Cardiac muscle cell (in vitro differentiated cells and primary cell): ENCODE results near the gene ADAMTS3. TPM values are rescaled to one million over a fixed set of nuclear protein-coding genes. Genes with fewer than 3 reads are reported as not detected.
A peak's percentile ranks its signal among the peaks of the same experiment; 100 is the strongest.

Source experiments
- DNase-seq, 2 donors: peaks; one replicate each; pipeline versions ENCODE4 v3.0.0 to v3.0.0-alpha.2; 2010 to 2017; ENCODE audit warnings: low read depth in 1 of 2, low spot score in 1 of 2
- H3K27ac ChIP-seq: fragments of 200-600 bp; sonication (generic); 2 replicates; pipeline ENCODE4 v1.5.1; 2016
- H3K27me3 ChIP-seq: fragments of 200-600 bp; sonication (generic); 2 replicates; pipeline ENCODE4 v1.6.0; 2016; ENCODE audit warnings: control low read depth
- H3K36me3 ChIP-seq: fragments of 200-600 bp; sonication (generic); 2 replicates; pipeline ENCODE4 v1.5.1; 2016; ENCODE audit warnings: control low read depth
- H3K4me1 ChIP-seq: fragments of 200-600 bp; sonication (generic); 2 replicates; pipeline ENCODE4 v1.8.1; 2017; ENCODE audit warnings: low read depth, mild to moderate bottlenecking, mixed run types
- H3K4me3 ChIP-seq: fragments of 200-600 bp; sonication (generic); 2 replicates; pipeline ENCODE4 v1.5.1; 2016; ENCODE audit warnings: mild to moderate bottlenecking
- H3K9me3 ChIP-seq: fragments of 200-600 bp; sonication (generic); 2 replicates; pipeline ENCODE4 v1.5.1; 2017; ENCODE audit warnings: low read depth, mild to moderate bottlenecking, control low read depth
- CTCF ChIP-seq: IDR thresholded peaks from 2 replicates; pipeline ENCODE4 v1.5.1; 2012; ENCODE audit warnings: low read depth, mild to moderate bottlenecking, low read length
- polyA plus RNA-seq: library from polyadenylated mRNA; unstranded; fragments of >200 nt; fragmentation: Nextera tagmentation; extraction: Ambion mirVana; gene quantifications from 2 replicates; pipeline ENCODE4 v1.2.1, GENCODE V29; 2016
- total RNA-seq: library from RNA; depleted of rRNA; stranded (reverse); fragments of >200 nt; gene quantifications from 2 replicates; pipeline ENCODE4 v1.2.3, GENCODE V29; 2016

ADAMTS3 gene
- total and polyA plus RNA-seq, 2 experiments from 2014 or later, result 1.2 to 14.7 TPM

DNA sequence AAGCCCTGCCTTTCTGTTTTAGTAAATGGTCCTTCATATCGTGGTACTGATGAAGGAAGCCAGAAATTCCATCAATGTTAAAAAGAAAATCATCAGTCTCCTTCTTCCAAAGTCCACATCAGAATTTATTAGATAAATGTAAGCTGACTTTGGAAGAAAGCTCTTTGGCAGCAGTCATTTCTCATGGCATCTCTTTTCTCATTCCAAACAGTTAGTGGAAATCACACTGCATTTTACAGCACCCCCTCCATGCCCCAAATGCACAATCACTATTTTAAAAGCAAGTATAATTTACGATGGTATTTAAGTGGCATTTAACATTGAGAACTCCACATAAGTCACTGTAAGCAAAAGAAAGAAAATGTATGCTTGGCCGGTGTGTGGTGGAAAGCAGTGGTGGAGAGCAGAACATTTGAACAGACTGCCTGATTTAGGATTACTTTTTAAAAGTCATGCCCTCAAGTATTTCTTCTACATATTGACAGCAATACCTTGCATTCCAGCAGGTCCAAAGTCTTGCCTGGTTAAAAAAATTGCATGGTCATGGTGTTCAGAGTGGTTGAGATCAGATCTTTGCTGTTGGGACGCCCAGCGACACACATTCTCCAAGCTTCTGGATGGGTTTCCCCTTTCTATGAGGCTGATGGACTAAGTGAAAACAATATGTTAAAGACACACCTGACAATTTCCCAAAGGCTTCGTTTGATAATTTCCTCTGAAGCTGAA lies 248.6 kb downstream of the ADAMTS3 start:
- no peak for TF ChIP-seq CTCF
- no peak overlapping the region for H3K27ac ChIP-seq
- H3K9me3 ChIP-seq, result no peaks in the 10 kb centered on the region
- no peak for DNase-seq
- H3K4me1 ChIP-seq, result peaks cover 8% of the 10 kb centered on the region
- H3K36me3 ChIP-seq, result no peaks in the 10 kb centered on the region
- no peak overlapping the region for H3K4me3 ChIP-seq
- H3K27me3 ChIP-seq, result no peaks in the 10 kb centered on the region

DNA sequence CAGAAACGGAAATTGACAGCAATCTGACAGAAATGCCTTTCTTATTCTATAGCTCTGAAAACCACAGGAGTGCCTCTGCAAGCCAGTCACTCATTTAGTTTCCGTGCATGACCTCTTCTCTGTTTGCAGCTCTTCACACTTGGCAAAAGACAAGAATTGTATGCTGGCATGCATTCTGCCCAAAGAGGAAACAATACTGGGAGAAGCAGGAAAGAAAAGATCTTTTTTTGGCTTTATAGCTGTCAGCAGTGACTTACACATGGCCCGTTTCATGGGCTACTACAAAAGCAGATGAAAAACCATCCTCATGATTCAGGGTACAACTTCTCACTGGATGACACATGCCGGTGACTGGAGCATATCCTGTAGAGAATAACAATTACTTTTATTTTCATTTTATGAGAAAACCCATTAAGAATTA lies 249.4 kb downstream of the ADAMTS3 start:
- peaks cover 3% of the 10 kb centered on the region for H3K4me1 ChIP-seq
- peak in 1 of 2 donors; percentile 15 for DNase-seq
- H3K36me3 ChIP-seq, result no peaks in the 10 kb centered on the region
- no peak overlapping the region for H3K27ac ChIP-seq
- TF ChIP-seq CTCF, result no peak
- no peaks in the 10 kb centered on the region for H3K27me3 ChIP-seq
- H3K9me3 ChIP-seq, result no peaks in the 10 kb centered on the region
- H3K4me3 ChIP-seq, result no peak overlapping the region

DNA sequence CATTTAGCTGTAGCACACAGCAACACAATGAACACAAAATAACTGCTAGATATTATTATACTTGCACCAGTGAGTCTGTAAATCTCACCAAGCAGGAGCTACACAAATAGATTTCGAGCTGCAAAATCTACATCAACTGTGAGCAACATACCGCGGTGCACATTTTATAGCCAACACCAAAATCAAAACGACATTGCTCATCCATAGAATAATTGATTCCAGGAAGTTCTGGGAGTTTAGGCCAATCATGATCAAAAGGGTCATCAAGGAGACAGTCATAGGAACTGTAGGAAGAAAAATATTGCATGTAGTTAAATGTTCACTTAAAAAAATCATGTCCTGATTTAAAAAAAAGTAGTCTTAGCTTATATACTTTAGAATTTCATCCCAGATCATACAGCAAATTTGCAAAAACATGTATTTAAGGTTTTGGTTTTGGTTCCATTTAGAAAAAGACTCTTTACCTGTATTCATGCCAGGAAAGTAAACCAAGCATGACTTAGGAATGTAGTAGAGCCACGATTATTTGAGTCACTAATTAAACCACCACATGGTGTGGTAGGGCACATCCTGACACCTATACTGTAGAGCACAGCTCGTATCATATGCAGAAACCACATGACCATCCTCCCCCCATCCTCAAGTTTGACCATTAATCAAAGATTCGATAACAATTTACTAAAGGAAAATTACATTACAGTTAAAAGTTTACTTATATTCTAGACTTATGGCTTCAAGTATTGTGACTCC lies 250.4 kb downstream of the ADAMTS3 start:
- Histone ChIP-seq H3K36me3 (no peaks in the 10 kb centered on the region), H3K9me3 (no peaks in the 10 kb centered on the region), H3K4me3 (no peak overlapping the region), H3K4me1 (peaks cover 6% of the 10 kb centered on the region), H3K27ac (no peak overlapping the region), H3K27me3 (no peaks in the 10 kb centered on the region)
- DNase-seq, result no peak
- no peak for TF ChIP-seq CTCF

DNA sequence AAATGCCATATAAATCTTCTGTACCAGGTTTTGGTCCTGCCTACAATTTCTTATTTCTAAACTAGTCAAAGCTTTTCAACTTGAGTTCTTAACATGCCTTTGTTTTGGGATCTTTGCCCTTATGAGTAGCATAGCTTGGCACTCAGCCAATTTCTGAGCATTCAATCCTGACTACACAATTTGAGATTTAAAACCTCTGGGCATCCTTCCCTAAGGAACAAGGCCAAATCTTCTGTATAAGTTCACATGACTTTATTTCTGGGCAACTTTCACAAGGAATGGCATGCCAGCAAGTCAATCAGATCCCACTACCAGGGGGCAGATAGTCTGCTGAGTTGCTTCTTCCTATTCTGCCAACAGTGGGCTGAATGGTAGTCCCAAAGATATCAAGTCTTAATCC lies 254.2 kb downstream of the ADAMTS3 start:
- Histone ChIP-seq H3K36me3 (peaks cover 5% of the 10 kb centered on the region), H3K27me3 (no peaks in the 10 kb centered on the region), H3K4me1 (peaks cover 13% of the 10 kb centered on the region), H3K4me3 (no peak overlapping the region), H3K27ac (no peak overlapping the region), H3K9me3 (no peaks in the 10 kb centered on the region)
- no peak for TF ChIP-seq CTCF
- DNase-seq, result peak; percentile 61 to 93

DNA sequence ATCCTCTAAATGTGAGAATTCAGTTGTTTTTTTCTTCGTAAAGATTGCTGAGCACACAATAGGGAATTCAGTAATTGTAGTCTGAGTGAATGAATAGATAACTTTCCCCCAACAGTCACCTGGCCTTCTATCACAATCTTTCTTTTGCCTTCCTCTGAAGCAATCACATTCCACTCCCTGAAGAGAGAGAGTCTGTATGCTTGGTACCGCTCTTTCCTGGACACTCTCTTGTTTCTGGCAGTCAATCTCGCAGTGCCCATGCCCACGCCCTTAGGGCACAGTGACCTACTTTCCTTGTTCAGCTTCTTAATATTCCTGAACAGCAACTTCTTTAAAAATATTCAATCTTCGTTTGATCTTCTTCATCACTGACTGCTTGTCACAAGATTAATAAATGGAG lies 255.9 kb downstream of the ADAMTS3 start:
- H3K9me3 ChIP-seq, result no peaks in the 10 kb centered on the region
- no peak overlapping the region for H3K4me3 ChIP-seq
- peaks cover 13% of the 10 kb centered on the region for H3K4me1 ChIP-seq
- peak overlapping the region; percentile 49 for H3K27ac ChIP-seq
- no peak for TF ChIP-seq CTCF
- peaks cover 5% of the 10 kb centered on the region for H3K36me3 ChIP-seq
- no peaks in the 10 kb centered on the region for H3K27me3 ChIP-seq
- DNase-seq, result no peak
